ENCODE measurements around the gene SLC22A23. TPM values are rescaled to one million over a fixed set of nuclear protein-coding genes. Genes with fewer than 3 reads are reported as not detected.

Gene SLC22A23
- total and polyA plus RNA-seq, 8 donors = 4.9 to 27.9 (median 14.2) TPM

DNA sequence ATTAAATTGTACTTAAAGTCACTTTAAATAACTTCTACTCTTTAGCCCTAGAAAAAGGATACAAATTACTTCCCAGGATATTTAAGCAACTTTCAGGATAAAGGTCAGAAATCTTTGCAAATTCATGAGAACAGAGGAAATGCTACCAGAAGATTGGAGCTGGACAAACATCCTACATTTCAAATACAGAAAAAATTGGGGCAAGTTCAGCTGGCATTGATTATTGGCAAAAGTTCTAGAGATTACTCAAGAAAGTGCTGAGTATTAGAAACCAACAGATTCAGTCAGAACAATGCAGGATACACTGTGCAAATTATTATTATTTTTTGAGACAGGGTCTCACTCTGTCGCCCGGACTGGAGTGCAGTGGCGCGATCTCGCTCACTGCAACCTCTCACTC lies 6.0 kb downstream of the SLC22A23 start:
- DNase-seq = no peak
- WGBS, 2 donors = 81 to 84% methylated on average over 5 of the region's 5 CpGs
- H3K36me3 ChIP-seq = no peaks in the 10 kb centered on the region

DNA sequence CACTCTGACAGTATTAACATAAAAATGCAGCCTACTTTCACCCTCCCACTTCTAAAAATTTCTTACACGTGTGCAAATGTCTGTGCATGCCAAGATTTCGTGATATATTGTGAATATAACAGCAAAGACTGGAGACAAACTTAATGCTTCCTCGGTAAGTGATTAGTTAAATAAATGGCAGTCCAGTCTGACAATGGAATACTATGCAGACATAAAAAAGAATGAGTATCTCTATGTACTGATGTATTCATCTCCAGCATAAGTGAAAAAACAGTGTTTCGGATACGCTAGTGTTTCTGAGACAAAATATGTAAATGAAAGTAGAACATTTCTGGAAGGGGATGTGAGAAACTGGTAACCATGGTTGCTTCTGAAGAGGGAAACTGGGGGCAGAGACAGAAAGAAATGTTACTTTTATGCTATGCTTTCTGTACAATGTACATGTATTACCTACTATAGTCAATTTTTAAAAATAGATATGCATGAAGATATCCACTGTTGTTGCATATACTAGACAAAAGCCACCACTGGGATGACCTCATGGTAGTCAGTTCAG lies 7.0 kb downstream of the SLC22A23 start:
- DNase-seq (no peak), FAIRE-seq (no peak), ATAC-seq (no peak)
- H3K9me3 ChIP-seq = no peaks in the 10 kb centered on the region
- H3K4me3 ChIP-seq = no peak overlapping the region
- no peaks in the 10 kb centered on the region for H3K27me3 ChIP-seq
- no peak overlapping the region for H3K27ac ChIP-seq
- intact Hi-C loops (cut with DNase I) = no loop called here
- TF ChIP-seq, protein P1, sequence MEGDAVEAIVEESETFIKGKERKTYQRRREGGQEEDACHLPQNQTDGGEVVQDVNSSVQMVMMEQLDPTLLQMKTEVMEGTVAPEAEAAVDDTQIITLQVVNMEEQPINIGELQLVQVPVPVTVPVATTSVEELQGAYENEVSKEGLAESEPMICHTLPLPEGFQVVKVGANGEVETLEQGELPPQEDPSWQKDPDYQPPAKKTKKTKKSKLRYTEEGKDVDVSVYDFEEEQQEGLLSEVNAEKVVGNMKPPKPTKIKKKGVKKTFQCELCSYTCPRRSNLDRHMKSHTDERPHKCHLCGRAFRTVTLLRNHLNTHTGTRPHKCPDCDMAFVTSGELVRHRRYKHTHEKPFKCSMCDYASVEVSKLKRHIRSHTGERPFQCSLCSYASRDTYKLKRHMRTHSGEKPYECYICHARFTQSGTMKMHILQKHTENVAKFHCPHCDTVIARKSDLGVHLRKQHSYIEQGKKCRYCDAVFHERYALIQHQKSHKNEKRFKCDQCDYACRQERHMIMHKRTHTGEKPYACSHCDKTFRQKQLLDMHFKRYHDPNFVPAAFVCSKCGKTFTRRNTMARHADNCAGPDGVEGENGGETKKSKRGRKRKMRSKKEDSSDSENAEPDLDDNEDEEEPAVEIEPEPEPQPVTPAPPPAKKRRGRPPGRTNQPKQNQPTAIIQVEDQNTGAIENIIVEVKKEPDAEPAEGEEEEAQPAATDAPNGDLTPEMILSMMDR (IDR thresholded peaks at IDR 0.05) = no peak
- no peaks in the 10 kb centered on the region for H3K36me3 ChIP-seq
- H3K4me1 ChIP-seq = peaks cover 0 to 12% (median 6%) of the 10 kb centered on the region in 3 donors
- 92 to 93% methylated on average over 5 of the region's 5 CpGs for WGBS, 2 donors

More for the DNA sequence above, 6.0 kb downstream of the SLC22A23 start:
- H3K4me3 ChIP-seq = no peak overlapping the region
- H3K27me3 ChIP-seq = no peaks in the 10 kb centered on the region
- H3K9me3 ChIP-seq = no peaks in the 10 kb centered on the region
- FAIRE-seq (no peak), ATAC-seq (peak in 1 of 4 donors; percentile 54)
- peaks cover 0 to 12% (median 6%) of the 10 kb centered on the region in 3 donors for H3K4me1 ChIP-seq
- no peak overlapping the region for H3K27ac ChIP-seq
- intact Hi-C loops (cut with DNase I) = no loop called here
- TF ChIP-seq, protein P1 (IDR thresholded peaks at IDR 0.05) = no peak

DNA sequence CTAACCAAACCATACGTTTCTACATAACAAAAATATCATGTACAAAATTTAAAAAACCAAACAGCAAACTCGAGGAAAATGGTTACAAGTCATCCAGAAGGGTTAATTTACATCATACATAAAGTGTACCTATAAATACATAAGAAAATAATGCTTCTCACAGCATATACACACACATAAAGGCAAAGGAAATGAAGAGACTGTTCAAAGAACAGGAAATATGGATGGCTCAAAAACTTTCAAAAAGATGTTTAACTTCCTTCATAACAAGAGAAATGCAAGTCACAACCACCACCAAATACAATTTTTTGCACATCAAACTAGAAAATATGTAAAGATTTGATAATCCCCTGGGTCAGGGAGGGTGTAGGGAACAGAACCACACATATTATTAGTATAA lies 7.5 kb downstream of the SLC22A23 start:
- FAIRE-seq (no peak), ATAC-seq (no peak), DNase-seq (no peak)
- no peak overlapping the region for H3K4me3 ChIP-seq
- H3K27ac ChIP-seq = no peak overlapping the region
- H3K9me3 ChIP-seq = no peaks in the 10 kb centered on the region
- TF ChIP-seq, protein P1 (IDR thresholded peaks at IDR 0.05) = no peak
- H3K4me1 ChIP-seq = peaks cover 0 to 9% (median 6%) of the 10 kb centered on the region in 3 donors
- no peaks in the 10 kb centered on the region for H3K36me3 ChIP-seq
- H3K27me3 ChIP-seq = no peaks in the 10 kb centered on the region
- intact Hi-C loops (cut with DNase I) = no loop called here
- 59 to 76% methylated on average over 2 of the region's 2 CpGs for WGBS, 2 donors

DNA sequence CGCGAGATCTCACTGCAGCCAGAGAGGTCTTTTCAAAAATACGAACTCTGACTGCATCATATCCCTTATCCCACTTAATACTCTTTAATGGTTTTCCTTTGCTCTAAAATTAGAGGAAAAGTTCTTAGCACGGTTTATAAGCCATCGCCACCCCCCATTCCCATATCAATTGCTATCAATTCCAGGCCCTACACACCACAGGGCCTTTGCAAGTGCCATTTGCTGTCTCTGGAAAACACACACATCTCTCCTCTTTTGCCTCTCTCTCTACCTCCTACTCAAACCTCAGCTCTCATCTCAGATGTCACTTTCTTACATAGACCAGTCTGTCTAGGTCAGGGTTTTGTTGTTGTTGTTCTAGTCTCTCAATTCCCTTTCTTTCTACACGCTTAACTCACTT lies 9.8 kb downstream of the SLC22A23 start:
- Histone ChIP-seq H3K4me3 (no peak overlapping the region), H3K9me3 (no peaks in the 10 kb centered on the region), H3K27me3 (no peaks in the 10 kb centered on the region), H3K4me1 (peaks cover 0 to 14% (median 6%) of the 10 kb centered on the region in 3 donors), H3K27ac (no peak overlapping the region), H3K36me3 (no peaks in the 10 kb centered on the region)
- intact Hi-C loops (cut with DNase I) = no loop called here
- DNase-seq = no peak
- WGBS, 2 donors = 96 to 97% methylated on average over 6 of the region's 6 CpGs
- TF ChIP-seq, protein P1 (IDR thresholded peaks at IDR 0.05) = no peak
- ATAC-seq = no peak
- no peak for FAIRE-seq

DNA sequence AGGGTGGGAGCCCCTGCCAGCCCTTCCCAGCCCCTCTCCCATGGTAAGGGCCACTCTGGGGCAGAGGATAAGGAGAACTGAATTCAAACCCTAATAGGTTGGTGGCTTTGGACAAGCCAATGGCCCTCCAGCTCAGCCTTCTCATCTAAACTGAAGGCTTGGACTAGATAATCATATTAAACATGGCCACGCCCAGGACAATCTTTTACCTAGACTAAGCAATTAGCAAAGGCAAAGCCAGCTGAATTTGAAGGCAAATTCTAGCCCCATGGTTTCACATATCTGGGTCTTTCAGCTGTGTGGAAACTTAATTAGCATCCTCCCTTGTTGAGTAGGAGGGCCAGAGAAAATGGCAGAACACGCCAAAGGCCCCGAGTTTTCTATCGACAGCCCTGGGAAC lies 10.7 kb downstream of the SLC22A23 start:
- ATAC-seq = no peak
- Histone ChIP-seq H3K4me1 (peaks cover 0 to 14% (median 4%) of the 10 kb centered on the region in 3 donors), H3K4me3 (no peak overlapping the region), H3K27ac (no peak overlapping the region), H3K9me3 (no peaks in the 10 kb centered on the region), H3K27me3 (no peaks in the 10 kb centered on the region), H3K36me3 (no peaks in the 10 kb centered on the region)
- TF ChIP-seq, protein P1 (IDR thresholded peaks at IDR 0.05) = no peak
- 93 to 98% methylated on average over 4 of the region's 4 CpGs for WGBS, 2 donors
- intact Hi-C loops (cut with DNase I) = no loop called here
- no peak for DNase-seq
- no peak for FAIRE-seq
